Measurements from ENCODE around the gene IKZF4. TPM values are rescaled to one million over a fixed set of nuclear protein-coding genes. Genes with fewer than 3 reads are reported as not detected.

The IKZF4 gene
- total RNA-seq, 1 donor: 2.5 TPM

DNA sequence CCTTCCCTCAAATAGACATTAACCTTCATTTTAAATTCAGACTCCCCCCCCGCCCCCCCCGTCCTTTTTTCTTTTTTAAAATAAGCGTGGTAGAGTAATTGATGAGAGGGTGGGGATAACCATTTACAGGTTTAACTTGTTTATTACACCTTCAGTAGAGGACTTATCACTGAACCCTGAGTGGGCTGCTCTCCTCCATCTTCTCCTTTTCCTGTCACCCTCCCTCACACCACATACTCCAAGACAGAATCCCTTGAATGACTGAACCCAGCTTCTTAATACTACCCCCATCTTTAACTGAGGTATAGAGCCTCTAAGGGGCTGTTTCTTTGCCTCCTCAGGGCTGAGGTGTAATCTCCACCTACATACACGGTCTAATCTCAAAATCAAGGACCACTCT, 3.7 kb upstream of the IKZF4 start:
- no peak overlapping the region for H3K4me2 ChIP-seq (ENCODE audit: insufficient read depth, low read length)

DNA sequence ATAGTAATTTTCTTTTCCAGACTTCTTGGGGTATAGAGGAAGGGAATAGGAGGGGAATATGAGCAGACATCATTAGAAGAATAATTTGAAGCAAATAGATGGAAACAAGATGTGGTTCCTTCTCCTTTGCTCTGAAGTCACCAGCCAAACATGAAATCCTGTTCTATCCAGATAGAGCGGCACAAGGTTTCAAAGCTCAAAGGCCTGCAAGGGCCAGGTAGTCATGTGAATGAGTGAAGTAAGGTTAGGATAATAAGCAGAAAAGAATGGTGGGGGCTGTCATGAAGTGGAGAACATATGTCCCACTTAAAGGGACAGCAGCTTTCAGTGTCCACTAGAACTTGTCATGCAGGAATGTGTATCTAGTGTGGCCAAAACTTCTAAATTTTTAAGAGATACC, 2.5 kb upstream of the IKZF4 start:
- Histone ChIP-seq H4K20me1 (ENCODE audit: insufficient read depth, low read length) (no peaks in the 10 kb centered on the region), H3K4me3 (ENCODE audit: insufficient read depth, low read length) (no peak overlapping the region), H3K4me1 (ENCODE audit: insufficient read depth, low read length) (no peaks in the 10 kb centered on the region), H3K9me3 (ENCODE audit: low read depth, low read length) (no peaks in the 10 kb centered on the region), H3K27me3 (ENCODE audit: insufficient read depth, low read length) (no peaks in the 10 kb centered on the region), H2AFZ (ENCODE audit: low read length) (no peak overlapping the region), H3K79me2 (ENCODE audit: insufficient read depth, low read length) (no peaks in the 10 kb centered on the region), H3K4me2 (ENCODE audit: insufficient read depth, low read length) (no peak overlapping the region), H3K27ac (ENCODE audit: low read depth, low read length) (no peak overlapping the region), H3K36me3 (ENCODE audit: insufficient read depth, low read length) (no peaks in the 10 kb centered on the region)
- no peak for TF ChIP-seq CTCF (IDR thresholded peaks at IDR 0.05; ENCODE audit: extremely low read depth, low read depth, low read length)
- DNase-seq (ENCODE audit: insufficient read length, low spot score, missing footprints): no peak

More for the DNA sequence above, 3.7 kb upstream of the IKZF4 start:
- H3K79me2 ChIP-seq (ENCODE audit: insufficient read depth, low read length): no peaks in the 10 kb centered on the region
- H3K36me3 ChIP-seq (ENCODE audit: insufficient read depth, low read length): no peaks in the 10 kb centered on the region
- no peaks in the 10 kb centered on the region for H3K27me3 ChIP-seq (ENCODE audit: insufficient read depth, low read length)
- no peak overlapping the region for H3K27ac ChIP-seq (ENCODE audit: low read depth, low read length)
- no peak overlapping the region for H3K4me3 ChIP-seq (ENCODE audit: insufficient read depth, low read length)
- TF ChIP-seq CTCF (IDR thresholded peaks at IDR 0.05; ENCODE audit: extremely low read depth, low read depth, low read length): no peak
- no peaks in the 10 kb centered on the region for H4K20me1 ChIP-seq (ENCODE audit: insufficient read depth, low read length)
- H3K9me3 ChIP-seq (ENCODE audit: low read depth, low read length): no peaks in the 10 kb centered on the region
- H3K4me1 ChIP-seq (ENCODE audit: insufficient read depth, low read length): no peaks in the 10 kb centered on the region
- no peak for DNase-seq (ENCODE audit: insufficient read length, low spot score, missing footprints)
- H2AFZ ChIP-seq (ENCODE audit: low read length): no peak overlapping the region

DNA sequence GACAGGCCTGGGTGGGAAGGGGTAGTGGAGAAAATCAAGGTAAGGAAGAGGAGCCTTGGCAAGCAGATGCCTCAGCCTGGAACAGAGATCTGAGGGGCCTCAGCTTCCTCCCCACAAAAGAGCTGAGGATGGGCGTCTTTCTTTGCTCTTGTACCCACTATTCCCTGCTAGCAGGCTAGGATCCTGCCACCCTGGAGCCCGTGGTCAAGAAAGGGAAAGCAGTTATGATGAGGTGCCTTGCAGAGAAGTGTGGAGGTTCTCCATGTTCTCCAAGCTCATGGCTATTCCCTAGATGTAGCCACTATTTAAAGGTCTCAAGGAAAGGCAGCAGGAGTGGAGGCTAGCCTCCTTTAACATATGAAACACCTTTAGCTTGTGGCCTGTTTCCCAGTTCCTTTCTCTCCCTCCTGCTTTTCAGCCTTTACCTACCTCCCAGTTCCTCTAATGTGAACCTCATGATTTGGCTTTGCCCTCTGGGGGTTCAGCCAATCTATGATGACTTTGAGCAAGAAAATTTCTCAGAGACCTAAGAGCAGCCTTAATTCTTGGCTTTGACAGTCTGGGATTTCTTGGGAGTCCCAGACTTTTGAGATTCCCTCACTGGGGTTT, 1.1 kb downstream of the IKZF4 start:
- Histone ChIP-seq H4K20me1 (ENCODE audit: insufficient read depth, low read length) (no peaks in the 10 kb centered on the region), H3K4me1 (ENCODE audit: insufficient read depth, low read length) (no peaks in the 10 kb centered on the region), H3K27ac (ENCODE audit: low read depth, low read length) (no peak overlapping the region), H3K36me3 (ENCODE audit: insufficient read depth, low read length) (peaks cover 7% of the 10 kb centered on the region), H3K9me3 (ENCODE audit: low read depth, low read length) (no peaks in the 10 kb centered on the region), H3K4me3 (ENCODE audit: insufficient read depth, low read length) (no peak overlapping the region), H3K27me3 (ENCODE audit: insufficient read depth, low read length) (no peaks in the 10 kb centered on the region), H3K79me2 (ENCODE audit: insufficient read depth, low read length) (no peaks in the 10 kb centered on the region), H2AFZ (ENCODE audit: low read length) (no peak overlapping the region), H3K4me2 (ENCODE audit: insufficient read depth, low read length) (no peak overlapping the region)
- no peak for DNase-seq (ENCODE audit: insufficient read length, low spot score, missing footprints)
- no peak for TF ChIP-seq CTCF (IDR thresholded peaks at IDR 0.05; ENCODE audit: extremely low read depth, low read depth, low read length)

DNA sequence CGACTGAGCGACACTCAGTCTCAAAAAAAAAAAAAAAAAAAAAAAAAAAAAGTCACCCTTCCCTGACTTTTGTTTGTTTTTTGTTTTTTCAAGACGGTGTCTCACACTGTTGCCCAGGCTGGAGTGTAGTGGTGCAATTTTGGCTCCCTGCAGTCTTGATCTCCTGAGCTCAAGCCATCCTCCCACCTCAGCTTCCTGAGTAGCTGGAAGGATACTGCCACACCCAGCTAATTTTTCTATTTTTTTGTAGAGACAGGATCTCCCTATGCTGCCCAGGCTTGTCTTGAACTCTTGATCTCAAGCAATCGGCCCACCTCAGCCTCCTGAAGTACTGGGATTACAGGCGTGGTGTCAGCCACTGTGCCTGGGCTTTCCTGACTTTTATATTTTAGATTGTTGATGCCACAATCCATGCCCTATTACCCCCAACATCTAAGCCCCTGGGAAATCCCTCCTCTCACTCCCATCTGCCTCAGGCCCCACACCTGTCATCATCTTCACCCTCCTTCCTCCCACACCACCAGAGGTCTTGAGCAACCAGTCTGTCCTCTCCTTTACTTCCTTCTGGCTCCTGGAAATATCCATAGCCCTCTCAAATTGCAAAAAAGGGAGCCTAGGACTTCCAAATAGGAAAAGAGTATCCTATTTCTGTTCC, 7.8 kb downstream of the IKZF4 start:
- Histone ChIP-seq H3K9me3 (ENCODE audit: low read depth, low read length) (no peaks in the 10 kb centered on the region), H3K4me2 (ENCODE audit: insufficient read depth, low read length) (no peak overlapping the region), H3K4me1 (ENCODE audit: insufficient read depth, low read length) (peaks cover 13% of the 10 kb centered on the region), H3K27me3 (ENCODE audit: insufficient read depth, low read length) (no peaks in the 10 kb centered on the region), H3K79me2 (ENCODE audit: insufficient read depth, low read length) (no peaks in the 10 kb centered on the region), H3K4me3 (ENCODE audit: insufficient read depth, low read length) (no peak overlapping the region), H3K27ac (ENCODE audit: low read depth, low read length) (peak overlapping the region; percentile 57), H4K20me1 (ENCODE audit: insufficient read depth, low read length) (no peaks in the 10 kb centered on the region), H2AFZ (ENCODE audit: low read length) (peak overlapping the region; percentile 52), H3K36me3 (ENCODE audit: insufficient read depth, low read length) (peaks cover 22% of the 10 kb centered on the region)
- no peak for TF ChIP-seq CTCF (IDR thresholded peaks at IDR 0.05; ENCODE audit: extremely low read depth, low read depth, low read length)
- DNase-seq (ENCODE audit: insufficient read length, low spot score, missing footprints): peak; percentile 84

Measured in osteoblast (primary cell).